ENCODE results near the gene HIVEP3.

The HIVEP3 gene

DNA sequence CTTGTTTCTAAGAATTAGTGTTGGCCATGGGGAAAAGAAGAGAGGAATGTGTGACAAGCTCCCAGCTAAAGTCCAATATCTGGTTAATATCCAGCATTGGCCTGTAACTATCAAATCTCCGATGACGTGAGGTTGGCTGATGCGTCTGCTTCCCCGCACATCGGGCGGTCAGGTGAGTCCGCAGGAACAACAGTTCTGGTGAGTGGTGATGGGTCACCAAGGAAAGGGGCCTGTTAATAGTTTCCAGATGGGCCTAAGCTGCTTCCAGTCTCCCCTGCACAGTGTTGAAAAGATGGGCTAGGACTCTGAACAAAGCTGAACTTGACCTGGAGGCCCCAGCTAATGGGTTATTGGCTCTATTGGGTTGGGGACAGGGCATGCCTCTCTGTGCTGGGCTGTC lies 241.1 kb downstream of the HIVEP3 start:
- FAIRE-seq: no peak

GRCh38 chr1:41675401-41675800 lies 243.3 kb downstream of the HIVEP3 start:
- FAIRE-seq: no peak

DNA sequence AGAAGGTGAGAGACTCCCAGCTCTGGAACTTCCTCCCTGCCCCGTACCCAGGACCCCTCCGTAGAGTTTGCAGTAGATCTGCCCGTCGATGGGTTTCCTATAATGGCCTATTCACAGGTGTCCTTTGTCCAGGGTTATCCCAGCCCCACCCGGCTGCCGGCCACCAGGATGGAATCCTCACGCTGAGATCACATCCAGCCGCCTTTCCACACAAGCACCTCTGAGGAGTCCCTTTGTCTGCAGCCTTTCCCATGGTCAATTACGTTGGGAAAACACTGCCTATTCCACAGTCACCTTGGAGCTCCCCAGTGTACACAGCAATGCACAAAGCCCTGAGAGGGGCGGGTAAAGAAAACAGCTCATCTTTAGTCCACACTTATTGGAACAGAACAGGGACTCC lies 244.2 kb downstream of the HIVEP3 start:
- no peak for FAIRE-seq

- no peak for FAIRE-seq
Measured at GRCh38 chr1:41673806-41674205, 244.9 kb downstream of the HIVEP3 start.

- FAIRE-seq: no peak
Measured at GRCh38 chr1:41673378-41673777, 245.3 kb downstream of the HIVEP3 start.

- no peak for FAIRE-seq
Measured at GRCh38 chr1:41672641-41673361, 245.9 kb downstream of the HIVEP3 start.

DNA sequence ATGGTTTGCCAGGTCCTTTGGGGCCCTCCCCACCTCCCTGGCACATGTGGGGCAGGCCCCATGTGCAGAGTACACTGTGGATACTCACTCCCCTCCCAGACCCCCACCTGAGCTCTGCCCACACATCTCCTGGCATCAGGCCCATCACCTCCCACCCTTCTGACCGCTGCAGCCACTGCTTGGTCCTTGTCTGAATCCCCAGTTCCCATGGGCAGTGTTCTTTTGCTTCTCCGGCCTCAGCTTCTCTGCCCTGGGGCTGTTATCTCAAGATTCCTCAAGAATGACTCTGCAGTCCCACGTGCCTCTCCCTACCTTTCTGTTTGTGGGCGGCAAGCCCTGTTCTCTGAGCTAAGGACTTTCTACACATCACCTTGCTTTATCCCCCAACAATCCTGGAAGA lies 246.5 kb downstream of the HIVEP3 start:
- no peak for FAIRE-seq

- no peak for FAIRE-seq
Measured at GRCh38 chr1:41671116-41671755, 247.5 kb downstream of the HIVEP3 start.

DNA sequence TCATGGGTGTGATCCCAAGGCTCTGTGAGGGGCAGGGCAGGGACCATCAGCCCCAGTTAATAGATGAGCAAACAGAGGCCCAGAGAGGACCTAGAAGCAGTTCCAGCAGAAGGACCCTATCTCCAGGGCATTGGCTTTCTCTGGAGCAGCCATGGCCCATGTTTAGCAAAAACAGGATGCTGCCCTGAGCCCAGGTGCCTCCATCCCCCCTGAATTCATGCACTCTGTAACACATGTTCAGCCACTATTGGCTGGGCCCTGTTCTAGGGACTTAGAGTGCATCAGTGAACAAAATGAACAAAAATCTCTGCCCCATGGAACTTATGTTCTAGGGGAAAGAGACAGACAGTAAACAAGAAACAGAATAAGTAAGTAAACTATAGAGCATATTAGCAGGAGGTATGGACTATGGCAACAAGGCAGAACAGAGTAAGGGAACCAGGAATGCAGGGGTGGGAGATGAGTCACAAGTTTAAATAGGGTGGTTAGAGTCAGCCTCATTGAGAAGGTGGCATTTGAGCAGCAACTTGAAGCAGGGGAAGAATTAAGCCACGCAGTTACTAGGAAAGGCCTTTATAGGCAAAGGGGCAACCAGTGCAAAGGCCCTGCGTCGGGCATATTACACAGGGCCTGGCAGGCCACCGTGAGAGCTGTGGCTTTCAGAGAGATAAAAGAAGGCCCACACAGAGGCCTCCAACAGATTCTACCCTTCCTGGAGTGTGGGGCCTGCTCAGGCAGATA lies 248.3 kb downstream of the HIVEP3 start:
- no peak for FAIRE-seq

DNA sequence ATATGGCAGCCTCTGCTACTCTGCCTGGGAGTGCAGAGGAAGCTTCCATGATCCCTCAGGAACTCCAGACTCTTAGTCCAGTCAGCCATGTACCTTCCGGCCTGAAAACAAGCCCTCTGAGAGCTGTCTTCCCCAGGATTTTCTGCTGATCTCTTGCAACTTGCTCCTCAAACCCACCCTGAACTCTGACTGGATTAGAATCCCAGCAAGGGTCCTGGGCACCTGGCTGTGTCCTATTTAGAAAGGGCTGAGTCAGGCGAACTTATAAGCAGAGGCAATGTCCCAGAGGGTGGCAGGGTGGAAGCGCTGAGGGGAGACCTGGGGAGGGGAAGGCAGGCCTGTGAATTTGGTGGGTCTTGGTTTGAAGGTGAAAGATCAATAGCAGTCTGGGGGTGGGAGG lies 249.8 kb downstream of the HIVEP3 start:
- FAIRE-seq: no peak

DNA sequence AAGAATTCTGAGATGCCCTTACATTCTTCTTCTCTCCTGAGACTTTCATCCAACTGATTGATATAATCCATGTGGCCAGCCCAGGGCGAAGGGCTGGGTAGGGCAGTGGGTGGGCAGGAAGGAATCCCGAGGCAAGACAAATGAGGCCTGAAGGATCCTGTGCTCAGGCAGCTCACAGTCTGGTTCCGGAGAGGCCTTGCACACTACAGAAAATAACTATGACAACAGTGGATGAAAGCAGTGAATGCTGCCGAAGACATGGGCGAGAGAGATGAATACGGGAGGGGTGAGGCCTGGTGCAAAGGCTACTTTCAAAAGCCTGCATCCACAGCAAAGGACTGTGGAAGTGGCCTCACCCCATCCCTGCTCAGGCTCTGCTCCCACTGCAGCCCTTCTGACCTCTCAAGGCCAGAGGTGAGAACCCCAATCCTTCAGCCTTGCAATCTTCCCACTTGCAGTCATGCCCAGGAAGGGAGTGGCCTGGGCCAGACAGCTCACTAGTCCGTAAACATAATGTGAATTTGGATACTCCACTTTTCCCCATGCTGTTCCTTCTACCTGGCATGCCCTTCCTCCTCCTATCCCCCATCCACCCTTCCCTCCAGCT lies 250.6 kb downstream of the HIVEP3 start:
- FAIRE-seq: no peak

GRCh38 chr1:41666981-41667631 lies 251.6 kb downstream of the HIVEP3 start:
- FAIRE-seq: no peak

DNA sequence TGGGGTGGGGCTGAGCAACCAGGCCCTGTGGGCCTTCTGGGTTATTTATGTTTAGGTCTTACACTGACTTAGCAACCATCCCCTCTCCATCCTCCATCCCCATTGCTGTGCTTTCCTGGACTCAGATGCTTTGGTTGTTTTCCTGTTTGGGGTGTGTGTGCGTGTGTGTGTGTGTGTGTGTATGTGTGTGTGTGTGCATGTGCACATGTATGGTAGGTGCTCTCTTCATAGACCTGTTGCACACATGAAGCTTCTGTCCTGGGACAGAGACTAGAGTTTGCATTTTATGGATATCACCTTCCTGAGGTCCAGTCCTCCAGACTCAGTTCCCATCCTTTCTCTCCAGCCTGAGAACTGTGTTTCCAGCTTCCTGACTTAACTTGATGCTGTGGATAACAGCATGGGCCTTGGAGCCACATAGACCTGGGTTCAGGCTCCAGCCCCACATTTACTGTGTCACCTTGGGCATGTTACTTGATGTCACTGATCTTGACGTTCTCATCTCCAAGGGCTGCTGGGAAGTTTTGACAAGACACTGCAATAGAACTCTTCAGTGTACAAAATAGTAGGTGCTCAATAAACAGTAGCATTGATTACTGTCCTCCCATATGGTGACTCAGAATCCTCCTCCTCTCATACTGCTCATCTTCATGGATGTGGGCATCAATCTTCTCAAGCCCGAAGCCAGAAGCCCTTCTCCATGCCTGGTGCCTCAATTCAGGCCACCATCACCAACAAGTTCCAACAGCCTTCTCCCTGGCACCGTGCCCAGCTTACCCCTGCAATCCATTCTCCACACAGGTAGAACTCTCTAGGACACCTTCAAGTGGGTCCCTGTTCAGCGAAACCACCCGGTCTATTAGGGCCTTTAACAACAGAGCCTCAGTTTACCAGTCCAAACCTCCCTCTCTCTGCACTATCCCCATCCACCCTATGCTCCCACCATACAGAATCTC lies 252.5 kb downstream of the HIVEP3 start:
- FAIRE-seq: no peak

GRCh38 chr1:41664861-41665640 lies 253.7 kb downstream of the HIVEP3 start:
- no peak for FAIRE-seq

- FAIRE-seq: no peak
Measured at GRCh38 chr1:41663671-41664400, 254.9 kb downstream of the HIVEP3 start.

DNA sequence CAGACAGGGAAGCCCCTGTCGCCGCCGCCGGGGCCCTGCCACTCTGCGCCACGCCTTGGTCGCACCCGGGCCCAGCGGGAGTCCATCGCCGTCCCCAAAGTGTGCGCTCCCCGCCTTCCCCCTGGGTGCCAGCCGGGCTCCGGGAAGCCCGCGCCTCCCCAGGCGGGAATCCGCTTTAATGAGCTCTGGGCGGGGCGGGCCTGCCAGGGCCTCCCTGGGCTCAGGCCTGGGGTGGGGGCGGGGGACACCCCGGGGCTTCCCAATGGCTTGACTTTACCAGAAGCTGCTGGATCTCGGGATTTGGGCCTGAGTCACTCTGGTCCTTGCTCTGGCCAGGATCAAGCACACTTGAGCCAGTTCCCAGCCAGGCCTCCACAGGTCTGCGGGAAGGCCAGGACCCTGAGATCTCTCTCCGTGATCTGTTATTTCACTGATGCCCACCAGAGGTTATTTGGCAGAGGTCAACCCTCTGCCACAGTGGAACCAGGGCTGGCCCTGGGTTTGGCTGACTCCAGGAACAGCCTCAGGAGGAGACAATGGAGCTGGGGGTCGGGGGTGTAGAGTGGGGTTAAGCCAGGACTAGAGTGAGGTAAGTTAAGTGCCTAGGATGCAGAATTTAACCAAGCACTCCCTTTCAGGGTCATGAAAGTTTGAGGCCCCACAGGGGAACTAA lies 255.8 kb downstream of the HIVEP3 start:
- no peak for FAIRE-seq

- FAIRE-seq: no peak
Measured at GRCh38 chr1:41662061-41662764, 256.5 kb downstream of the HIVEP3 start.

- no peak for FAIRE-seq
Measured at GRCh38 chr1:41661428-41662060, 257.2 kb downstream of the HIVEP3 start.

Measured in TTC549 (cell line).